BJ (cell line): Measurements from ENCODE around the gene TRAF1. TPM values are rescaled to one million over a fixed set of nuclear protein-coding genes. Genes with fewer than 3 reads are reported as not detected.

Experiments used
- CTCF ChIA-PET: fragments of 350-600 bp; formaldehyde crosslinking; extraction: SDS; loops from one replicate; lab custom pipeline; 2021; ENCODE audit warnings: antibody characterized with exemption, inconsistent platforms; lab: Yijun Ruan, JAX
- POLR2A ChIA-PET: fragments of 300-600 bp; sonication (Branson Sonifier 250); formaldehyde crosslinking; extraction: SDS; loops from one replicate; lab custom pipeline; 2021; ENCODE audit warnings: antibody characterized with exemption; lab: Charles Lee
- DNase-seq: peaks from one replicate; pipeline ENCODE4 v3.0.0-alpha.2; 2011; ENCODE audit warnings: low read depth
- H3K27me3 ChIP-seq: 2 replicates; pipeline ENCODE4 v1.6.0; 2011; ENCODE audit warnings: low read length; ENCODE audit not compliant: control insufficient read depth, insufficient read depth
- H3K36me3 ChIP-seq: 2 replicates; pipeline ENCODE4 v1.5.1; 2011; ENCODE audit warnings: low read length; ENCODE audit not compliant: control insufficient read depth, insufficient read depth
- H3K4me3 ChIP-seq: 2 replicates; pipeline ENCODE4 v1.5.1; 2011; ENCODE audit warnings: low read depth, mild to moderate bottlenecking, control low read depth, low read length
- CTCF ChIP-seq: IDR thresholded peaks from 2 replicates; pipeline ENCODE4 v1.5.1; 2011; ENCODE audit warnings: low read depth, mild to moderate bottlenecking, control low read depth, inconsistent platforms, low read length, moderate library complexity; ENCODE audit not compliant: insufficient read depth
- polyA plus RNA-seq: library from polyadenylated mRNA; depleted of rRNA; stranded (reverse); fragments of >200 nt; gene quantifications from 2 replicates; pipeline ENCODE4 v1.2.3, GENCODE V29; 2011

Gene TRAF1
- polyA plus RNA-seq, 1 experiment, result 3.3 TPM

- Histone ChIP-seq H3K36me3 (no peaks in the 10 kb centered on the region), H3K4me3 (no peak overlapping the region), H3K27me3 (no peaks in the 10 kb centered on the region)
- POLR2A ChIA-PET, result interaction anchor here (0.8 to 1.0 kb wide), 2 partner anchors 64 to 139 kb away, joined by 3 to 5 read pairs; partner anchors contain the start of gene FBXW2
- DNase-seq, result no peak
- no peak for TF ChIP-seq CTCF
- CTCF ChIA-PET, result interaction anchor here (2.3 kb wide), 1 partner anchor 176 kb away, joined by 8 read pairs; no protein-coding TSS in a partner anchor
Observed at GRCh38 chr9:120932086-120932823, 5.7 kb upstream of the TRAF1 start.

GRCh38 chr9:120931231-120932085 lies 4.9 kb upstream of the TRAF1 start:
- Histone ChIP-seq H3K27me3 (no peaks in the 10 kb centered on the region), H3K36me3 (no peaks in the 10 kb centered on the region), H3K4me3 (no peak overlapping the region)
- ChIA-PET POLR2A (interaction anchor here (0.8 to 1.0 kb wide), 2 partner anchors 64 to 138 kb away, joined by 3 to 5 read pairs; partner anchors contain the start of gene FBXW2), CTCF (interaction anchor here (2.3 kb wide), 1 partner anchor 12 kb away, joined by 6 read pairs; no protein-coding TSS in a partner anchor)
- no peak for DNase-seq
- no peak for TF ChIP-seq CTCF

- DNase-seq, result no peak
- Histone ChIP-seq H3K36me3 (no peaks in the 10 kb centered on the region), H3K4me3 (peak overlapping the region; percentile 48), H3K27me3 (no peaks in the 10 kb centered on the region)
- ChIA-PET CTCF (interaction anchor here (0.8 to 2.3 kb wide), 3 partner anchors 10 to 391 kb away, joined by 3 to 6 read pairs (median 4); no protein-coding TSS in a partner anchor), POLR2A (no interaction called here)
- TF ChIP-seq CTCF, result no peak
Observed at GRCh38 chr9:120929229-120929791, 2.7 kb upstream of the TRAF1 start.

- ChIA-PET POLR2A (no interaction called here), CTCF (no interaction called here)
- TF ChIP-seq CTCF, result no peak
- Histone ChIP-seq H3K4me3 (peak overlapping the region; percentile 48), H3K36me3 (no peaks in the 10 kb centered on the region), H3K27me3 (no peaks in the 10 kb centered on the region)
- DNase-seq, result no peak
Observed at GRCh38 chr9:120928483-120929228, 2.1 kb upstream of the TRAF1 start.
